Fibroblast of skin of left biceps (primary cell): ENCODE data around the gene SUOX.
"Not testable (repeated sequence)": the region's sequence is repeated elsewhere in the genome, so short reads cannot be mapped to it uniquely, and the experiment has no call there.

ENCODE experiments used
- DNase-seq, 2 experiments: peaks; one replicate each; pipeline ENCODE4 v3.0.0-alpha.2; 2013; ENCODE audit warnings: low read depth in 2 of 2

SUOX gene

GRCh38 chr12:56020423-56021184 is 23.5 kb downstream of the SUOX start, which contains the start of gene IKZF4:
Gene IKZF4 (plus strand): TSS chr12:56021043. CDS start chr12:56021494, 451 bp downstream.
- no peak for DNase-seq

- no peak for DNase-seq
Measured at GRCh38 chr12:56021889-56022497, 24.9 kb downstream of the SUOX start.

GRCh38 chr12:56028511-56029165 is 31.6 kb downstream of the SUOX start:
- no peak for DNase-seq

- DNase-seq: peak in 1 of 2 experiments; percentile 27
Measured at GRCh38 chr12:56029166-56029519, 32.1 kb downstream of the SUOX start.

- DNase-seq: peak in 1 of 2 experiments; percentile 34
Measured at GRCh38 chr12:56029666-56030293, 32.7 kb downstream of the SUOX start.

GRCh38 chr12:56031987-56032386 is 34.9 kb downstream of the SUOX start:
- no peak for DNase-seq

- no peak for DNase-seq
Measured at GRCh38 chr12:56034586-56035332, 37.7 kb downstream of the SUOX start.

- DNase-seq: no peak
Measured at GRCh38 chr12:56037161-56037560, 40.1 kb downstream of the SUOX start.

GRCh38 chr12:56038022-56038655 is 41.1 kb downstream of the SUOX start:
- no peak for DNase-seq

GRCh38 chr12:56040151-56040550 is 43.1 kb downstream of the SUOX start:
- DNase-seq: no peak

GRCh38 chr12:56040963-56041551 is 44.0 kb downstream of the SUOX start:
- DNase-seq: no peak

GRCh38 chr12:56041552-56042429 is 44.7 kb downstream of the SUOX start, which contains the start of gene RPS26:
Gene RPS26 (plus strand): TSS chr12:56041918. CDS start chr12:56042167, 249 bp downstream.
- peak; percentile 100 for DNase-seq

- not testable (repeated sequence) for DNase-seq
Measured at GRCh38 chr12:56042430-56042813, 45.3 kb downstream of the SUOX start.

- DNase-seq: no peak
Measured at GRCh38 chr12:56042843-56043242, 45.8 kb downstream of the SUOX start.

GRCh38 chr12:56046027-56046780 is 49.1 kb downstream of the SUOX start:
- no peak for DNase-seq

GRCh38 chr12:56053407-56053893 is 56.4 kb downstream of the SUOX start:
- no peak for DNase-seq
